HG02759 (cell line): ENCODE data around the gene SPATA9.
"Not testable (repeated sequence)": the region's sequence is repeated elsewhere in the genome, so short reads cannot be mapped to it uniquely, and the experiment has no call there.

Source experiments
- ATAC-seq: cut with Tn5 transposase; IDR thresholded peaks from one replicate; pipeline ENCODE4 v1.9.1; 2021; ENCODE audit warnings: mild to moderate bottlenecking, moderate library complexity; ENCODE audit not compliant: unreplicated experiment

The SPATA9 gene

DNA sequence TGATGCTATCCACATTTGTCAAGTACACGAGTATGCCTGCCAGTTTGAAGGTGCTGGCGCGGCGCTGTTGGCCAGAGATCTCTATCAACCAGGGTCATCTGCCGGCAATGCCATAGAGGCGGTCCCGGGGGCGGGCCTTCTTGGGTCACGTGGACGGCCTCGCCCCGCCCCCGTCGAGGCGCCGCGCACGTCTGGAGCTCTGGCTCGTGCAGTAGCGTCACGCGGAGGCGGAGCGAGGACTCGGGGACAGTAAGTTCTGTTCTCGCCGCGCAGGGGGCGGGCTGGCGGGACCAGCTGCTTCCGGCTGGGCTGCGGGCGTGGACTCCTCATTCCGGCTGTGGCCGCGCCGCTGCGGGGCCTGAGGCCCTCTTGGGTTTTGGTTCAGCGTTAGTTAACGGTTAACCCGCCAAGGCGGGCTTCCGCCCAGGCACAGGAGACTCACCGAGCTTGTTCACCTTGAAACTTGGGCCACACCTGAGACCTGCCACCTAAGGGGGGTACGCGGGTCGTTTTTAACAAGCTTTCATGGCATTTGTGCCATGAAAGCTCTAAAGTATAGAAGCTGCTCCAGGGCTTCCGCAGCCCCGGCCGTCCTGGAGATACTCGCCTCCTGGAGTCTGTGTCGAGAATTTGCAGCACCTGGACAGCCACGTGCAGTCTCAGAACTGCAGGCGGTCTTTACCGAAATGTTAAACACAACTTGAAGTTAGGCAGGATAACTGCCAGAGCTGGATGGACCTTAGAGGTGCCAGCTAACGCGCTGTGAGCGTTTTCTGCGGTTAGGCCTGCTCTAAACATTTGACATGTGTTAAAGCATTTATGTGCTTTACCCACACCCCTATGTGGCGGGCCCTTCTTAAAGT is 36.0 kb downstream of the SPATA9 start, which contains the start of gene RFESD:
RFESD (plus strand) TSS at position 209 of the 863 bp plus-strand sequence. CDS start 5,495 bp downstream, outside the sequence.
- ATAC-seq, result peak; percentile 99

DNA sequence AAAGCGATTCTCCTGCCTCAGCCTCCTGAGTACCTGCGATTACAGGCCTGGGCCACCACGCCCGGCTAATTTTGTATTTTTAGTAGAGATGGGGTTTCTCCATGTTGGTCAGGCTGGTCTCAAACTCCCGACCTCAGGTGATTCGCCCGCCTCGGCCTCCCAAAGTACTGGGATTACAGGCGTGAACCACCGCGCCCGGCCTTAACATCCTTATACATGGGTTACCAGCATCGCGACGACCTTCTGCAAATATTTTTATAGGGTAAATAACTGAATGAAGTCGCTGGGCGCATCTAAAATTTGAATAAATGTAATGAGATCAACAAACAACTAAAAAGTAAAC is 36.6 kb downstream of the SPATA9 start:
- ATAC-seq, result not testable (repeated sequence)

DNA sequence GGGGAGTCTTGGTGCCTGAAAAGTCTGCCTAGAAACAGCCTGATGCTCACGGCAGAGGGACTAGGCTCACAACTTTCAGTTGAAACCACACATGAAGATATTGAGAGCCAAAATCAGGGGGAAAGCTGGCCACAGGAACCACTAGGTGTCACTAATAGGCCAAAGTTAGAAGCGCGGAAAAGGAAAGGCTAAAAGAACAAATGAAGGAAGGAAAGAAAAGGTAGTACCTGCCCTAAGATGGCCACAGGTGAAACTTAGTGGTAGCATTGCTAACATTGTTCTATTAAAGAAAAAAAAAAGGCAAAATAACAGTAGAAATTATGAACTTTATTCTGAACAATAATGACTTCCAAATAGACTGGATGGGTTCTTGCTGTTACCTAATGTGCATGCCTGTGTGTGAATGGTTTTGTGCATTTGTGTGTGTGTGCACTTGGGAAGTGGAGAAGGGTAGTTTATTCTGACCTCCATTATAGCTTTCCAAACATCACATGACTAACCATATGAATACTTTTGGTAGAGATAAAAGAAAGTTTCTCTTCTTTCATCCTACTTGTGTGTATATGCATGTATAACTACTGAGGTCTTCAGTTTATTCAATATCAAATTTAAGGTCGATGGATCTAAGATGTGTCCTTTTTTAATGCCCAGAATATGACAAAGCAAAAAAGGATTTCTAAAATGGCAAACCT is 38.3 kb downstream of the SPATA9 start:
- ATAC-seq, result peak; percentile 25

DNA sequence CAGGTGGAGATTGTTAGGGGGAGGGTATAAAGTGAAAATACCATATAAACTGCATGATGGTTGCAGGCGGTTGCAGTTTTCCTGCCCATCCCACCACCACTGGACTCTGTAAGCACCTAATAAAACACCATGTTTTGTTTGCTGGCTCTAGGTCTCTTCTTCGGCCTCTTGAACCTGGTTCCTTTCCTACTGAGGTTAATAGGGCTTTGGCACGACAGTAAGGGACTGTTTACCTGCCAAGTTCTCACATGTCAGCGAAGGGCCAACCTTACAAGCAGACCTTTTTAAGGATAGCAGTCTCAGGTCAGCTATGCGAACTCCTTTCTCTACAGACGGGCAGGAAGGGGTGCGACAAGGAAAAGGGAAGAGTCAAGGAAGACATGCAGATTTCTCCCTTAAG is 39.6 kb downstream of the SPATA9 start:
- ATAC-seq, result no peak

DNA sequence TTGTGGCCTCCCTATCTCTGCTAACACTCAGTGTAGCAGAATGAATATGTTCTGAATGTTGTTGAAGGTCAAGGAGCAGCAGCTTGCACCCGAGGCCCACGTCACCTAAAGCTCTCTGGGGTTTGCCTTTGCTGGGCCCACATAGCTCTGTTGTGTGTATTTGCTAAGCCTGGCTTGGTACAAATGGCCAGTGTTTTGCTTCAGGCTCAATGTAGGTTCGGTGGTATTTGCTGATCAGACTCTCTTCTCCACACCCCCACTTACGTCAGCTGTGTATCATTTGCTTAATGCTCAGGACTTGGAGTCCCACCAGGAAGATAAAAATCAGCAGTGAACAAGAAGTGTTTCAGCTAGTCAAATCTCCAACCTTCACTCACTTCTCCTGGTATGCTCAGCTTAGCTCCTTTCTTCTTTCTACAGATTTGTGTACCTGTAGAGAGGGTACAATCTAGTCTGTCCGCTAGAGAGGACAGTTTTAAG is 41.0 kb downstream of the SPATA9 start:
- ATAC-seq, result no peak

DNA sequence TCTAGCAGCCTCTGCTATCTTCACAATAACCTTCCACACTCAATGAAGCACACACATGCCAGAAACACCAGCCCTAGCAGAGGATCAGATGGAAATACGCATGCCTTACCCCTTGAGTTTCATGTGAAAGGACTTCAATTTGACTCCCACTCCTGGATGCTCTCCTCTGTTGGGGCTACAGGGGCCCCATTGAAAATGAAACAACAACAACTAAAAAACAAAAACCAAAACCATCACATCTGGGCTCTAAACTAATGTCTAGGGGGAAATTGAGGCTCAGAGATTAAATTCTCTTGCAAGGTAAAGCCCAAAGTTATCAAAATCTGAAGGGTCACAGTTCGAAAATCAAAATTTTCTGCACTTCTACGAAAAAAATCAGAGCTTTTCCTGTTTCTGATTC is 44.2 kb downstream of the SPATA9 start:
- no peak for ATAC-seq

DNA sequence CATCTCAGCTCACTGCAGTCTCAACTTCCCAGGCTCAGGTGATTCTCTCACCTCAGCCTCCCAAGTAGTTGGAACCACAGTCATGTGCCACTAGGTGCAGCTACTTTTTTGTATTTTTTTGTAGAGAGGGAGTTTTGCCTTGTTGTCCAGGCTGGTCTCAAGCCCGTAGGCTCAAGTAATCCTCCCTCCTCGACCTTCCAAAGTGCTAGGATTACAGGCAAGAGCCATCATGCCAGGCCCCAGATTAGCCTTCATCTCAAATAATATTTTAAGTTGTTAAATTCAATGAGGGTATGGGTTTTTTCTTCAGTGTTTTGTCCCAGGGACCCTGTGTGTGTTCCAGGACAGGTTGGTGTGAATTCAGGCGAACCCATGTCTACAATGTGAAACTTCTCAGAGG is 48.7 kb downstream of the SPATA9 start:
- no peak for ATAC-seq

DNA sequence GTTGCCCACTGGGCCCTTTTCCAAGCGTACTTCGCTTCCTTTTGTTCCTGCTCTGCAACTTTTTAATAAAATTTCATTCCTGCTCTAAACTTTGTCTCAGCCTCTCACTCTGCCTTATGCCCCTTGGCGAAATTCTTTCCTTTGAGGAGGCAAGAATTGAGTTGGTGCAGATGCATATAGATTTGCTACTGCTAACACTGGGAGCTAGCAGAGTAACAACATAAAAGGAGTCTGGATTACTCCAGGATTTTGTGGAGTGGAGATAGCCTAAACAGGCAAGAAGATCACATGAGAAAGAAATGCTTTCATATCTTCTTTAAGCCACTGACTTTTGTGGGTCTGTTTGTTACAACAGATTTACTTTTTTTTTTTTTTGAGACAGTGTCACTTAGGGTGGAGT is 49.1 kb downstream of the SPATA9 start:
- ATAC-seq, result no peak

DNA sequence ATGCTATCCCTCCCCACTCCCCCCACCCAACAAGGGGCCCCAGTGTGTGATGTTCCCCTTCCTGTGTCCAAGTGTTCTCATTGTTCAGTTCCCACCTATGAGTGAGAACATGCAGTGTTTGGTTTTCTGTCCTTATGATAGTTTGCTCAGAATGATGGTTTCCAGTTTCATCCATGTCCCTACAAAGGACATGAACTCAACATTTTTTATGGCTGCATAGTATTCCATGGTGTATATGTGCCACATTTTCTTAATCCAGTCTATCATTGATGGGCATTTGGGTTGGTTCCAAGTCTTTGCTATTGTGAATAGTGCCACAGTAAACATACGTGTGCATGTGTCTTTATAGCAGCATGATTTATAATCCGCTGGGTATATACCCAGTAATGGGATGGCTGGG is 49.8 kb downstream of the SPATA9 start:
- ATAC-seq, result not testable (repeated sequence)

DNA sequence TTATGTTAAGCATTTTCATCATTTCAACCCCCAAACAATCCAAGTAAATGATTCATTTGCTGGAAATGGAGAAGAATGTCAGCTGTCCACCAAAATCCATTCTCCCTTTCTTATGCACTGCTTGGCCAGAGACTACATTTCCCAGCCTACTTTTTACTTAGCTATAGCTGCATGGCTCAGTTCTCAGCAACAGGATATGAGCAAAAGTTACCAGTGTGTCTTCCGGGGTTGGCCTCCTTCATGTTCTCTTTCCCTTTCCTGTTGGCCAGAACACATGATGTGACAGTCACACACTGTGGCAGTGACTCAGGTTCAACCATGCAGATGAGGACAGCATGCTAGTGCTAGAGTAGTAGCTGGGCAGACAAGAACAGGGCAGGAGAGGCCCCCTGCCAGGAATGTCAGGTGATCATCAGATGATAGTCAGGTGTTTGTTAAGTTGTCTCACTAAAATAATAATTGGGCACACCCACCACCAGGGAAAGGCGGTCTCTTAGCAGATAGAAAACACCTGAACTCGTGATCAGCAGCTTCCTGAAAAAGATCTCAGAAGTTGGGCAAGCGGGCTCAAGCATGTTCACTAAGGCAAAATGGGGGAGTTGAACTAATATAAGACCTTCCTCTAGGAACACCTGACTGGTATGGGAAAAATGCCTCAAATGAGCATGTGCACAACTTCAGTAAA is 50.7 kb downstream of the SPATA9 start:
- peak; percentile 92 for ATAC-seq

DNA sequence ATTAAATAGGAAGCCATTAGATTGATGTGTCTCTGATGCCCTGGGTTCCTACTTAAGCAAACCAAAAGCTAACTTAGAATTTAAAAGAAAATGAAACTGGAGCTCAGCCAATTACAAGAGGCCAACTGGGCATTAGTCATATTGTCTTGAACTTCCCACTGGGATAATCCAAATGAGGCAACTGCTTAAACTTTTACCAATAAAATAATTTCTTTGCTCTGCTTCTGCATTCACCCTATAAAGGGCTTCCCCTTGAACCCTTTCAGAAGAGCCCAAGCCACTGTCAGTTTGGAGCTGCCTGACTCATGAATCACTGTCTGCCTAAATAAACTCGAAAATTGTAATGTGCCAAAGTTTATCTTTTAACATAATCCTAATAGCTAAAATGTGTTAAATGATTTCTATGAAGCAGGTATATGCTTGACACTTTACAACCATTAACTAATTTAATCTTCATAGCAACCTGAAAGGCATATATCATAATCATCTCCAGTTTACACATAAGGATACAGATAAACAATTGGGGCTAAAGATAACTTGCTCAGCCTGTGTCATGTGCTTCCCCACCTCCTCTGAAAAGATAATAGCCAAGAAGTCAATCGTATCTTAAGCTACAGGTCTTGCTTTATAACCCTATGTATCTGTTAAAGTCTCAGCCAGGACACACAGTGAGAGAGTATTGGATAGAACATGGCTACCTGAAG is 51.4 kb downstream of the SPATA9 start:
- ATAC-seq, result no peak

DNA sequence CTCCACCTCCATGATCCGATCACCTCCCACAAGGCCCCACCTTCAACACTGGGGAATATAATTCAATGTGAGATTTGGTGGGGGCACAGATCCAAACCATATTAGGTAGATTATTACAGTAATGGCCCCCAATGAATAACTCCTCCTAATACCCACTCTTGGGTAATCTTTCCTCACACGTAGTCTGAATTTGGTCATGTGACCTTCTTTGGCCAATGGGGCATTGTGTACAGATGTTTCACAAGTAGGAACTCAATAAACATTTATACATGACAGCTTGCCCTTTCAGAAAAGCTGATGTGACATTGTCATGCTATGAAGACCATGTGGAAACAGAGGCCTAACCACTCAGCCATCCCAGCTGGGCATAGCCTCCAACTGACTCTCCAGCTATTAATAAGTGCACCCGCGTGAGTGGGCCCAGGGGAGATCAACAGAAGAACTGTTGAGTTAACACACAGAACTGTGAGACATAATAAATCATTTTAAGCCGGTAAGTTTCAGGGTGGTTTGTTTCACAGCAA is 52.3 kb downstream of the SPATA9 start:
- ATAC-seq, result no peak

DNA sequence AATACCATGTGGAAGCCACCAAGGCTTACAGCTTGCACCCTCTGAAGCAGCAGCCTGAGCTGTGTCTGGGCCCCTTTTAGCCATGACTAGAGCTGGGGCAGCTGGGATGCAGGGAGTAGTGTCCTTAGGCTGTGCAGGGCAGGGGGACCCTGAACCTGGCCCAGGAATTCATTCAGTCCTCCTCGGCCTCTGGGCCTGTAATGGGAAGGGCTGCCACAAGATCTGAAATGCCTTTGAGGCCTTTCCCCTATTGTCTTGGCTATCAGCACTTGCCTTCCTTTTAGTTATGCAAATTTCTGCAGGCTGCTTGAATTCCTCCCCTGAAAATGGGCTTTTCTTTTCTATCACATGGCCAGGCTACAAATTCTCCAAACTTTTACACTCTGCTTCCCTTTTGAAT is 53.9 kb downstream of the SPATA9 start:
- ATAC-seq, result no peak

DNA sequence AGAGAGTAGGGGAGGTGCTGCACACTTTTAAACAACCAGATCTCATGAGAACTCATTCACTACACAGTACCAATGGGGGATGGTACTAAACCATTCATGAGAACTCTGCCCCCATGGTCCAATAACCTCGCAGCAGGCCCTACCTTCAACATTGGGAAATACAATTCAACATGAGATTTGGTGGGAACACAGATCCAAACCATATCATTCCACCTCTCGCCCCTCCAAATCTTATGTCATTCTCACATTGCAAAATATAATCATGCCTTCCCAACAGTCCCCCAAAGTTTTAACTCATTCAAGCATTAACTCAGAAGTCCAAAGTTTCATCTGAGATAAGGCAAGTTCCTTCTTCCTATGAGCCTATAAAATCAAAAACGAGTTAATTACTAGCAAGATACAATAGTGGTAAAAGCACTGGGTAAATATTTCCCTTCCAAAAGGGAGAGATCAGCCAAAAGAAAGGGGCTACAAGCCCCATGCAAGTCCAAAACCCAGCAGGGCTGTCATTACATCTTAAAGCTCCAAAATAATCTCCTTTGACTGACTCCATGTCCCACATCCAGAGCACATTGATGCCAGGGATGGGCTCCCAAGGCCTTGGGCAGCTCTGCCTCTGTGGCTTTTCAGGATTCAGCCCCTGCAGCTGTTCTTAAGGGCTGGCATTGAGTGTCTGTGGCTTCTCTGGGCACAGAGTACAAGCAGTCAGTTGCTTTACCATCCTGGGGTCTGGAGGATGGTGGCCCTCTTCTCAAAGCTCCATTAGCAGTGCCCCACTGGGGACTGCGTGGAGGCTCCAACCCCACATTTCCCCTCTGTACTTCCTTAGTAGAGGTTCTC is 54.6 kb downstream of the SPATA9 start:
- no peak for ATAC-seq

DNA sequence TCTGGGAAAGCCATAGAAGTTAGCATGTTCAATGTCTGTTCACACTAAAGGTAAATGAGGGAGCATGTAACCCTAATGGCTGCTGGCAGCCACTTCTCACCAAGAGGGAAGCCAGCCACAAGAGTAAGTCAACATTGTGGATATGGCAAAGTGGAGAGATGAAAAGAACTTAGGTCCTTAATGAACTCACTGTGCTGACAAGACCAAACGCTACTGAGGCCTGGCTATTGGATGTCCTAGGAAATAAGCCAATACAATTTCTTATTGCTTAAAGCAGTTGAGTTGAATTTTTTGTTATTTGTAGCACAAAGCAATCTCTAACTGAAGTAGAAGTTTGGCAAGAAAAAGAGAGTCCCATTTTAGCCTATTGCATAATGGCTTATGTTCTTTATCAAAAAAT is 56.1 kb downstream of the SPATA9 start:
- ATAC-seq, result no peak

DNA sequence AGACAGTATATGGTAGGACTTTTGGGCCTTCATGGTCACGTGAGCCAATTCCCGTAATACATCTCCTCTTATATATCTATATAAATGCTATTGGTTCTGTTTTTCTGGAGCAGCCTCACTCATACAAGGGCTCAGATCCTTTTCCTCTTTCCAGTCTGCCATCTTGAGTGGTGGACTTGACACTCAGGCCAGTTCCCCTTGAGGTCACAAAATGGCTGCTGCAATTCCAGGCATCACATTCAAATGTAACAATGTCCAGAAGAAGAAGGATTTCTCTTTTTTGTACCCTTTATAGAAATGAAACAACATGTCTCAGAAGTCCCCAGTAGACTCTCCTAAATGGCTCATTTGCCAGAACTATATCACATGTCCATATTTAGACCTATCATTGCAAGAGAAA is 58.4 kb downstream of the SPATA9 start:
- ATAC-seq, result no peak

DNA sequence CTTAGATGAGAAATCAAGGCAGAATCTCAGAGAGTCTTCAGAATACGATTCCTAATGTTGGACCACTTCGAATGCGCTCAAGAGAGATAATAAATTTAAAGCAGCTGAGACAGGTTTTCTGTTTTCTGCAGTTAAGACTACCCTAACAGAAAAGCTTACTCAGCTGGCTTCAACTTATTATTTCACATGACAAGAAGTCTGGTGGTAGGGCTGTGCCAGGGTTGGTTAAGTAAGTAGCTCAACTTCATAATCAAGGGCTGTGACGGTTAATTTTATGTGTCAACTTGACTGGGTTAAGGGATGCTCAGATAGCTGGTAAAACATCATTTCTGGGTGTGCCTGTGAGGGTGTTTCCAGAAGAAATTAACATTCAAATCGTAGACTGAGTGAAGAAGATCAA is 59.1 kb downstream of the SPATA9 start:
- no peak for ATAC-seq

DNA sequence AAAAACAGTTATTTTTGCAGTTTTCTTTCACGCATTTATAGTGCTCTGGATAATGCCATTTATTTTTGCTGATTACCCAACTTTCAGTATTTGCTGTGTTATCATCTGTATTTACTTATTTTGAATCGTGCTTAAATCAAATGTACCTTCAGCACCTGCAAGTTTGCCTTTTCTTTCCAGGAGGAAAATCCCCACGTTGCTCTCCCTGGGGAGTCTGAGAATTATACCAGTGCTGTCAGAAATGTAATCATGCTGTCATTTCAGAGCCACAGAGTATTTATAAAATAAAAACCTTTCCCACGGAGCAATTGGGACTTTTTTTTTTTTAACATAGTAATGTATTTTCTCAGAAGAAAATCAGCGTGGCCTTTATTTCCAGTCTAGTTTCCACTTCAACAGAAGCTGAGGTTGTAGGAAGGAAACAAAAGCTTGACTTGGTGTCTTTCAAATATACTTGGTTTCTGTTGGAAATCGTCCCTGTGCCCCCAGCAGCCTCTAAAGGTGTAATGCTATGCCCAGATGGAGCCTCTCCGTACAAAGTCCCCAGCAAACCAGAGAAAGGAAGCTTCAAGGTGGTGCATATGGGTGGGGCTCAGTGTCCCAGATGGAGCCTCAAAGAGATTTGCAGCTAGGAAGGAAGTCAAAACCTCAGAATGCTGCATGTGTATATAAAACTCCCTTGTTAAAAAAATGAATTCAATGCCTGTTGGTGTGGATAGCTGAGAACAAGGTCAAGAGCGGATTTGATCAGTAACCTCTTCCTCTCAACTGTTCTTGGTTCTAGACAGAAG is 60.8 kb downstream of the SPATA9 start:
- no peak for ATAC-seq
